Heart right ventricle (tissue), 16 donors: ENCODE measurements around the gene ALCAM. TPM values are rescaled to one million over a fixed set of nuclear protein-coding genes. Genes with fewer than 3 reads are reported as not detected.

Source experiments
- ATAC-seq, 8 donors: fragments of 200-7000 bp; cut with Tn5 transposase; one replicate each; pipeline ENCODE4 v1.9.1; 2020; ENCODE audit warnings: mild to moderate bottlenecking in 8 of 8, moderate library complexity in 8 of 8, moderate number of reproducible peaks in 1 of 8
- DNase-seq, 2 donors: peaks; one replicate each; pipeline ENCODE4 v3.0.0-alpha.2; 2020
- H3K27ac ChIP-seq, 10 donors: fragments of 200-600 bp; sonication (generic) in 2 of 10; one replicate each; pipeline versions ENCODE4 v1.5.0 to v1.8.0; 2020 to 2022; ENCODE audit warnings: mild to moderate bottlenecking in 3 of 10
- H3K27me3 ChIP-seq, 7 donors: fragments of 200-600 bp; one replicate each; pipeline ENCODE4 v1.8.0; 2021 to 2022; ENCODE audit warnings: mild to moderate bottlenecking in 2 of 7
- H3K36me3 ChIP-seq, 9 donors: fragments of 200-600 bp; sonication (generic) in 1 of 9; one replicate each; pipeline versions ENCODE4 v1.5.0 to v1.8.0; 2020 to 2022; ENCODE audit warnings: mild to moderate bottlenecking in 2 of 9
- H3K4me1 ChIP-seq, 9 donors: fragments of 200-600 bp; sonication (generic) in 1 of 9; one replicate each; pipeline versions ENCODE4 v1.5.0 to v1.8.0; 2020 to 2022; ENCODE audit warnings: mild to moderate bottlenecking in 4 of 9
- H3K4me3 ChIP-seq, 10 donors: fragments of 200-600 bp; sonication (generic) in 2 of 10; one replicate each; pipeline versions ENCODE4 v1.5.0 to v1.8.0; 2020 to 2022; ENCODE audit warnings: mild to moderate bottlenecking in 7 of 10, moderate library complexity in 2 of 10
- H3K9me3 ChIP-seq, 11 donors: fragments of 200-600 bp in 10 of 11; sonication (generic) in 2 of 11; one replicate each; pipeline versions ENCODE4 v1.5.0 to v1.8.0; 2013 to 2022; ENCODE audit warnings: mild to moderate bottlenecking in 2 of 11, control low read depth in 1 of 11, moderate library complexity in 1 of 11
- WGBS, 2 donors: extraction: QIAGEN DNeasy Blood & Tissue Kit; methylation state at CpG; one replicate each; pipeline ENCODE4 v1.1.7; 2013; ENCODE audit warnings: inconsistent platforms in 1 of 2; 5-methylcytosine and 5-hydroxymethylcytosine counted together
- intact Hi-C, 10 donors: fragments of 100-400 bp; cut with DNase I; formaldehyde crosslinking; loops; one replicate each; pipeline versions ENCODE4 v1.11.1 to v1.14.2; 2022
- polyA plus RNA-seq, 2 donors: library from polyadenylated mRNA; stranded (reverse); fragments of 200-250 nt; gene quantifications; one replicate each; pipeline ENCODE4 v1.2.3, GENCODE V29; 2013
- total RNA-seq, 10 donors: library from RNA; stranded (reverse); fragmentation: NEBNext Ultra II Directional in 3 of 10; extraction: Animal tissue kit (Norgen Biotek cat#: 25700) in 3 of 10; gene quantifications; one replicate each; pipeline versions ENCODE4 v1.2.1 to v1.2.4, GENCODE V29; 2021 to 2023
- TF ChIP-seq, protein P1 (sequence below), 9 donors: fragments of 200-600 bp; sonication (generic) in 2 of 9; IDR thresholded peaks; one replicate each; pipeline versions ENCODE4 v1.5.0 to v1.8.0; 2021 to 2022; ENCODE audit warnings: antibody characterized with exemption in 9 of 9, mild to moderate bottlenecking in 5 of 9, moderate library complexity in 1 of 9
- donor health status: Arrhythmogenic right ventricular cardiomyopathy.
- donor health status: ischemic (EF 13 %, LVEDD 7.1; RV severe dilation, severe dysfunction).
- donor health status: healthy with polysubstance abuse.
- donor health status: DM: no; HTN: yes; CAD: no.
- donor health status: DM: no; HTN: no; CAD: no.
- donor health status: ischemic (EF 25% LVEDD 6.9; RV normal size, moderate dysfunction).
- donor health status: ischemic (EF 25% LVEDD 5.7; RV mildly dilated, moderate dysfunction).
- donor health status: healthy.
- donor health status: DM: yes; HTN: yes; CAD: no.
- donor health status: Ischemic cardiomyopathy.
- donor health status: ischemic (EF 35%, LVEDD 5.7; RV mildly dilated, moderate dysfunction).
- donor health status: nonischemic (EF 11% LVEDD 7.7; RV severe dilation, severe dysfunction).
- donor health status: DM: yes; HTN: yes; CAD: no.
- donor health status: PGD.
- donor health status: ischemic (EF 29% LVEDD 5.4; RV normal size, mild dysfunction).
- donor health status: nonischemic (EF 23%, LVEDD 6.1; RV moderate dilation, normal function).

Gene ALCAM
- total and polyA plus RNA-seq, 12 donors = 1.3 to 23.9 (median 3.6) TPM

DNA sequence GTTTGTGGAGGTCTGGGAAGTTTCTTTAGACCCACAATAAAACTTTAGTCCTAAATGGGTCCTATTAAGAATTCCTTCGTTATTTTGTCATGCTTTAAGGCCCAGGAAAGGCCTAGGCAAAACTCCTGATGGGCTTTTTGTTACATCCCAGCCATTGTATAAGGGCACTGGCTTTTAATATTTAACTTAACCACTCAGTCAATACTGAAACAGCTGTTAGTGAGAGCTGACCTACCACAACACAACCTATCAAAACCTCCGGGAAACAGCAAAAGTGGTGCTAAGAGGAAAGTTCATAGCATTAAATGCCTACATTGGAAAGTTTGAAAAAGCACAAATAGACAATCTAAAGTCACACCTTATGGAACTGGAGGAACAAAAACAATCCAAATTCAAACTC lies 39.6 kb downstream of the ALCAM start:
- Histone ChIP-seq H3K27me3 (no peaks in the 10 kb centered on the region), H3K4me1 (no peaks in the 10 kb centered on the region), H3K36me3 (no peaks in the 10 kb centered on the region), H3K27ac (no peak overlapping the region), H3K4me3 (no peak overlapping the region), H3K9me3 (peaks cover 0 to 19% (median 0%) of the 10 kb centered on the region in 11 donors)
- DNase-seq (no peak), ATAC-seq (no peak)
- intact Hi-C loops = no loop called here
- TF ChIP-seq, protein P1, sequence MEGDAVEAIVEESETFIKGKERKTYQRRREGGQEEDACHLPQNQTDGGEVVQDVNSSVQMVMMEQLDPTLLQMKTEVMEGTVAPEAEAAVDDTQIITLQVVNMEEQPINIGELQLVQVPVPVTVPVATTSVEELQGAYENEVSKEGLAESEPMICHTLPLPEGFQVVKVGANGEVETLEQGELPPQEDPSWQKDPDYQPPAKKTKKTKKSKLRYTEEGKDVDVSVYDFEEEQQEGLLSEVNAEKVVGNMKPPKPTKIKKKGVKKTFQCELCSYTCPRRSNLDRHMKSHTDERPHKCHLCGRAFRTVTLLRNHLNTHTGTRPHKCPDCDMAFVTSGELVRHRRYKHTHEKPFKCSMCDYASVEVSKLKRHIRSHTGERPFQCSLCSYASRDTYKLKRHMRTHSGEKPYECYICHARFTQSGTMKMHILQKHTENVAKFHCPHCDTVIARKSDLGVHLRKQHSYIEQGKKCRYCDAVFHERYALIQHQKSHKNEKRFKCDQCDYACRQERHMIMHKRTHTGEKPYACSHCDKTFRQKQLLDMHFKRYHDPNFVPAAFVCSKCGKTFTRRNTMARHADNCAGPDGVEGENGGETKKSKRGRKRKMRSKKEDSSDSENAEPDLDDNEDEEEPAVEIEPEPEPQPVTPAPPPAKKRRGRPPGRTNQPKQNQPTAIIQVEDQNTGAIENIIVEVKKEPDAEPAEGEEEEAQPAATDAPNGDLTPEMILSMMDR (IDR thresholded peaks at IDR 0.05) = no peak
- 83% methylated on average over 2 of the region's 2 CpGs for WGBS, 2 donors

GRCh38 chr3:105409364-105409763 lies 42.7 kb downstream of the ALCAM start:
- intact Hi-C loops = no loop called here
- TF ChIP-seq, protein P1 (IDR thresholded peaks at IDR 0.05) = no peak
- 76 to 87% methylated on average over 2 of the region's 2 CpGs for WGBS, 2 donors
- Histone ChIP-seq H3K4me3 (no peak overlapping the region), H3K27me3 (no peaks in the 10 kb centered on the region), H3K4me1 (no peaks in the 10 kb centered on the region), H3K27ac (no peak overlapping the region), H3K36me3 (no peaks in the 10 kb centered on the region), H3K9me3 (peaks cover 0 to 5% (median 0%) of the 10 kb centered on the region in 11 donors)
- ATAC-seq (no peak), DNase-seq (no peak)

- WGBS, 2 donors = 90 to 95% methylated on average over 1 of the region's 1 CpG
- DNase-seq = no peak
- Histone ChIP-seq H3K9me3 (no peaks in the 10 kb centered on the region), H3K4me3 (no peak overlapping the region), H3K27ac (no peak overlapping the region), H3K27me3 (no peaks in the 10 kb centered on the region), H3K4me1 (no peaks in the 10 kb centered on the region), H3K36me3 (no peaks in the 10 kb centered on the region)
- ATAC-seq = no peak
- TF ChIP-seq, protein P1 (IDR thresholded peaks at IDR 0.05) = no peak
- intact Hi-C loops = no loop called here
Measured at GRCh38 chr3:105413343-105413887, 46.7 kb downstream of the ALCAM start.

DNA sequence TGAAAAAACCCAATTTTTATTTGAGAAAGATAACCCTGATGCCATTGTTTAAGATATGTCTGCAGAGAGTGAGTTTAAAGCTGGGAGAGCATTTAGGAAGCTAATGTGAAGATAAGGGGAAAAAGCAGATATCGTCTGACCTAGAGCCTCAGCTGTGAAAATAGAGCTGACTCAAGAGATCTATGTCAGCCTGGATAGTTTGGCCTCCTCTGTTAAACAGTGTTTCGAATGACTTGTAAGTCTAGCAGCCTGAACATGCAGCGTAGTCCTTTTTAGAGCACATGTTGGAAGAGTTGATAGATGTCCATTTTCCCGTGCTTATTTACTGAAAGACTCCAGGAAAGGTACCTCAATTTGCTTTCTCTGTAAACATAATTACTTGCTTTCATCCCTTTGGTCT lies 48.1 kb downstream of the ALCAM start:
- no peak for DNase-seq
- no peaks in the 10 kb centered on the region for H3K4me1 ChIP-seq
- ATAC-seq = no peak
- no peaks in the 10 kb centered on the region for H3K9me3 ChIP-seq
- no peak overlapping the region for H3K27ac ChIP-seq
- intact Hi-C loops = no loop called here
- H3K4me3 ChIP-seq = no peak overlapping the region
- H3K36me3 ChIP-seq = no peaks in the 10 kb centered on the region
- 31 to 38% methylated on average over 4 of the region's 4 CpGs for WGBS, 2 donors
- TF ChIP-seq, protein P1 (IDR thresholded peaks at IDR 0.05) = no peak
- no peaks in the 10 kb centered on the region for H3K27me3 ChIP-seq
